Measurements from ENCODE around the gene LEF1. TPM values are rescaled to one million over a fixed set of nuclear protein-coding genes. Genes with fewer than 3 reads are reported as not detected.
A peak's percentile ranks its signal among the peaks of the same experiment; 100 is the strongest.

The LEF1 gene
- total and polyA plus RNA-seq, 2 donors (not counting 3 experiments of a cell fraction or from before 2014, with no cell fraction given): 0.46 TPM; not detected in 1

- Histone ChIP-seq H3K4me3 (replicated peaks in 1 of 3; ENCODE audit: insufficient read depth in 1 of 3, low read depth in 1 of 3, low read length in 3 of 3) (no peak overlapping the region), H3K27ac (ENCODE audit: insufficient read depth, low read depth, low read length) (no peak overlapping the region)
Measured at GRCh38 chr4:108184453-108185049, 15.8 kb upstream of the LEF1 start.

GRCh38 chr4:108181704-108182103 lies 13.0 kb upstream of the LEF1 start:
- no peak overlapping the region for H3K9ac ChIP-seq (replicated peaks; ENCODE audit: extremely low read depth, insufficient read depth, low read length)
- dilution Hi-C loops (cut with MboI; ENCODE audit: extremely low pct_ligation_motif_present, low sequenced_read_pairs): no loop called here
- H3K27me3 ChIP-seq (ENCODE audit: control insufficient read depth in 2 of 2, insufficient read depth in 2 of 2, low read length in 2 of 2): peaks cover 2 to 5% of the 10 kb centered on the region in 2 experiments
- no peaks in the 10 kb centered on the region for H3K79me2 ChIP-seq (ENCODE audit: control insufficient read depth, insufficient read depth, low read length)
- no peak for FAIRE-seq
- intact Hi-C loops (cut with micrococcal nuclease): no loop called here
- no peak for DNase-seq (ENCODE audit: low read depth, low spot score)
- H3K9me1 ChIP-seq (replicated peaks; ENCODE audit: control insufficient read depth, extremely low read depth, insufficient read depth, low read length): no peaks in the 10 kb centered on the region
- H3K4me2 ChIP-seq (ENCODE audit: insufficient read depth, low read length): no peak overlapping the region
- POLR2A ChIA-PET: no interaction called here
- H3K9me3 ChIP-seq (replicated peaks; ENCODE audit: control insufficient read depth, insufficient read depth, low read length): no peaks in the 10 kb centered on the region
- H3K36me3 ChIP-seq (ENCODE audit: control insufficient read depth in 2 of 2, extremely low read depth in 1 of 2, insufficient read depth in 2 of 2, low read length in 2 of 2): no peaks in the 10 kb centered on the region
- BruUV-seq (replicated peaks): no TSS peak
- H2AFZ ChIP-seq (ENCODE audit: low read depth, low read length): no peak overlapping the region
- CTCF ChIA-PET: interaction anchor here (0.7 to 1.2 kb wide), 2 partner anchors 51 to 163 kb away, joined by 3 to 5 read pairs; no protein-coding TSS in a partner anchor
- H3K27ac ChIP-seq (ENCODE audit: insufficient read depth, low read depth, low read length): no peak overlapping the region
- H3K4me3 ChIP-seq (replicated peaks in 1 of 3; ENCODE audit: insufficient read depth in 1 of 3, low read depth in 1 of 3, low read length in 3 of 3): no peak overlapping the region
- H4K20me1 ChIP-seq (replicated peaks; ENCODE audit: control insufficient read depth, extremely low read depth, insufficient read depth, low read length): no peaks in the 10 kb centered on the region
- TF ChIP-seq GATA2 (IDR thresholded peaks at IDR 0.05; ENCODE audit: insufficient read depth, insufficient read length, low read depth, low read length): no peak
- TF ChIP-seq, protein P1, sequence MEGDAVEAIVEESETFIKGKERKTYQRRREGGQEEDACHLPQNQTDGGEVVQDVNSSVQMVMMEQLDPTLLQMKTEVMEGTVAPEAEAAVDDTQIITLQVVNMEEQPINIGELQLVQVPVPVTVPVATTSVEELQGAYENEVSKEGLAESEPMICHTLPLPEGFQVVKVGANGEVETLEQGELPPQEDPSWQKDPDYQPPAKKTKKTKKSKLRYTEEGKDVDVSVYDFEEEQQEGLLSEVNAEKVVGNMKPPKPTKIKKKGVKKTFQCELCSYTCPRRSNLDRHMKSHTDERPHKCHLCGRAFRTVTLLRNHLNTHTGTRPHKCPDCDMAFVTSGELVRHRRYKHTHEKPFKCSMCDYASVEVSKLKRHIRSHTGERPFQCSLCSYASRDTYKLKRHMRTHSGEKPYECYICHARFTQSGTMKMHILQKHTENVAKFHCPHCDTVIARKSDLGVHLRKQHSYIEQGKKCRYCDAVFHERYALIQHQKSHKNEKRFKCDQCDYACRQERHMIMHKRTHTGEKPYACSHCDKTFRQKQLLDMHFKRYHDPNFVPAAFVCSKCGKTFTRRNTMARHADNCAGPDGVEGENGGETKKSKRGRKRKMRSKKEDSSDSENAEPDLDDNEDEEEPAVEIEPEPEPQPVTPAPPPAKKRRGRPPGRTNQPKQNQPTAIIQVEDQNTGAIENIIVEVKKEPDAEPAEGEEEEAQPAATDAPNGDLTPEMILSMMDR (IDR thresholded peaks at IDR 0.05; ENCODE audit: extremely low read depth in 1 of 2, insufficient read depth in 1 of 2, low read depth in 1 of 2, low read length in 2 of 2): peak in 1 of 2 donors; percentile 8
- TF ChIP-seq POLR2AphosphoS5 (IDR thresholded peaks at IDR 0.05; ENCODE audit: insufficient read depth, low read depth, low read length): no peak
- TF ChIP-seq JUN (IDR thresholded peaks at IDR 0.05; ENCODE audit: borderline replicate concordance, insufficient read depth, insufficient read length, low read depth): no peak
- no peaks in the 10 kb centered on the region for H3K4me1 ChIP-seq (ENCODE audit: control insufficient read depth, extremely low read depth, insufficient read depth, low read length)

More at GRCh38 chr4:108184453-108185049, 15.8 kb upstream of the LEF1 start:
- dilution Hi-C loops (cut with MboI; ENCODE audit: extremely low pct_ligation_motif_present, low sequenced_read_pairs) (no loop called here), intact Hi-C loops (cut with micrococcal nuclease) (no loop called here)
- Histone ChIP-seq H3K4me1 (ENCODE audit: control insufficient read depth, extremely low read depth, insufficient read depth, low read length) (no peaks in the 10 kb centered on the region), H3K4me2 (ENCODE audit: insufficient read depth, low read length) (no peak overlapping the region), H4K20me1 (replicated peaks; ENCODE audit: control insufficient read depth, extremely low read depth, insufficient read depth, low read length) (no peaks in the 10 kb centered on the region), H3K79me2 (ENCODE audit: control insufficient read depth, insufficient read depth, low read length) (no peaks in the 10 kb centered on the region), H3K9me3 (replicated peaks; ENCODE audit: control insufficient read depth, insufficient read depth, low read length) (no peaks in the 10 kb centered on the region), H3K27me3 (ENCODE audit: control insufficient read depth in 2 of 2, insufficient read depth in 2 of 2, low read length in 2 of 2) (peaks cover 0 to 5% of the 10 kb centered on the region in 2 experiments), H3K9ac (replicated peaks; ENCODE audit: extremely low read depth, insufficient read depth, low read length) (no peak overlapping the region), H3K9me1 (replicated peaks; ENCODE audit: control insufficient read depth, extremely low read depth, insufficient read depth, low read length) (no peaks in the 10 kb centered on the region), H2AFZ (ENCODE audit: low read depth, low read length) (no peak overlapping the region), H3K36me3 (ENCODE audit: control insufficient read depth in 2 of 2, extremely low read depth in 1 of 2, insufficient read depth in 2 of 2, low read length in 2 of 2) (no peaks in the 10 kb centered on the region)
- TF ChIP-seq, protein P2, sequence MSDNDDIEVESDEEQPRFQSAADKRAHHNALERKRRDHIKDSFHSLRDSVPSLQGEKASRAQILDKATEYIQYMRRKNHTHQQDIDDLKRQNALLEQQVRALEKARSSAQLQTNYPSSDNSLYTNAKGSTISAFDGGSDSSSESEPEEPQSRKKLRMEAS (IDR thresholded peaks at IDR 0.05; ENCODE audit: insufficient read depth, insufficient read length): no peak
- no peak for TF ChIP-seq FOS (IDR thresholded peaks at IDR 0.05; ENCODE audit: borderline replicate concordance, insufficient read depth, low read length)
- BruUV-seq (replicated peaks): no TSS peak
- DNase-seq (ENCODE audit: low read depth, low spot score) (no peak), FAIRE-seq (no peak)
- ChIA-PET POLR2A (no interaction called here), CTCF (interaction anchor here (1.7 kb wide), 1 partner anchor 10 kb away, joined by 5 read pairs; no protein-coding TSS in a partner anchor)

Data from endothelial cell of umbilical vein (primary cell).